Measurements from ENCODE around the gene DYSF. TPM values are rescaled to one million over a fixed set of nuclear protein-coding genes. Genes with fewer than 3 reads are reported as not detected.

Gene DYSF
- total RNA-seq, 1 experiment from 2014 or later: 17.2 TPM

DNA sequence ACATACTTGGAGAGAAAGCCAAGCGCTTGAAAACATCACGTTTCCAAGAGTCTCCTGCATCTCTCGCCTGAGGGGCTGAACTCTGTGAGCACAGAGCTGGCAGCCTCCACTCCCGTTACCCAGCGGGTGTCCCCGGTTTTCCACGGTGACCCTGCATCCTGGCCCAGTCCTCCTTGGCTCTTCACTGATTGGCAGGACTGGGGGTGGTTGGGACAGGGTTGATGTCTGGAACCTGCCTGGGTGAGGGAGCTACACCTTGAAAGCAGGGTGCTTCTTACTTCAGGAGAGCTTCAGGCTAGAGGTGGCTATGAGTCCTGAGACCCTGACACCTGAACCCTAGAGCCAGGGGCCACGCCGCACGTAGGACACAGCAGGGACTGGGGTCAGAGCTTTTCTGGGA, 234.1 kb downstream of the DYSF start:
- no peak for DNase-seq (ENCODE audit: low read depth in 1 of 2, low spot score in 2 of 2)
- peaks cover 6% of the 10 kb centered on the region; the same call in 1 of the 2 replicates for H3K36me3 ChIP-seq
- no peaks in the 10 kb centered on the region for H3K27me3 ChIP-seq (replicated peaks)
- H3K27ac ChIP-seq: no peak overlapping the region
- H3K4me3 ChIP-seq: no peak overlapping the region
- no peaks in the 10 kb centered on the region for H3K9me3 ChIP-seq (replicated peaks)
- H3K4me1 ChIP-seq (replicated peaks): no peaks in the 10 kb centered on the region

- Histone ChIP-seq H3K27ac (no peak overlapping the region), H3K4me1 (replicated peaks) (no peaks in the 10 kb centered on the region), H3K27me3 (replicated peaks) (no peaks in the 10 kb centered on the region), H3K36me3 (peaks cover 6% of the 10 kb centered on the region; the same call in 1 of the 2 replicates), H3K4me3 (no peak overlapping the region), H3K9me3 (replicated peaks) (no peaks in the 10 kb centered on the region)
- no peak for DNase-seq (ENCODE audit: low read depth in 1 of 2, low spot score in 2 of 2)
Observed at GRCh38 chr2:71688530-71688929, 235.2 kb downstream of the DYSF start.

- DNase-seq (ENCODE audit: low read depth in 1 of 2, low spot score in 2 of 2): no peak
- no peaks in the 10 kb centered on the region for H3K27me3 ChIP-seq (replicated peaks)
- no peaks in the 10 kb centered on the region for H3K9me3 ChIP-seq (replicated peaks)
- peaks cover 6% of the 10 kb centered on the region; the same call in 1 of the 2 replicates for H3K36me3 ChIP-seq
- H3K4me1 ChIP-seq (replicated peaks): no peaks in the 10 kb centered on the region
- no peak overlapping the region for H3K4me3 ChIP-seq
- H3K27ac ChIP-seq: no peak overlapping the region
Observed at GRCh38 chr2:71689393-71689792, 236.0 kb downstream of the DYSF start.

DNA sequence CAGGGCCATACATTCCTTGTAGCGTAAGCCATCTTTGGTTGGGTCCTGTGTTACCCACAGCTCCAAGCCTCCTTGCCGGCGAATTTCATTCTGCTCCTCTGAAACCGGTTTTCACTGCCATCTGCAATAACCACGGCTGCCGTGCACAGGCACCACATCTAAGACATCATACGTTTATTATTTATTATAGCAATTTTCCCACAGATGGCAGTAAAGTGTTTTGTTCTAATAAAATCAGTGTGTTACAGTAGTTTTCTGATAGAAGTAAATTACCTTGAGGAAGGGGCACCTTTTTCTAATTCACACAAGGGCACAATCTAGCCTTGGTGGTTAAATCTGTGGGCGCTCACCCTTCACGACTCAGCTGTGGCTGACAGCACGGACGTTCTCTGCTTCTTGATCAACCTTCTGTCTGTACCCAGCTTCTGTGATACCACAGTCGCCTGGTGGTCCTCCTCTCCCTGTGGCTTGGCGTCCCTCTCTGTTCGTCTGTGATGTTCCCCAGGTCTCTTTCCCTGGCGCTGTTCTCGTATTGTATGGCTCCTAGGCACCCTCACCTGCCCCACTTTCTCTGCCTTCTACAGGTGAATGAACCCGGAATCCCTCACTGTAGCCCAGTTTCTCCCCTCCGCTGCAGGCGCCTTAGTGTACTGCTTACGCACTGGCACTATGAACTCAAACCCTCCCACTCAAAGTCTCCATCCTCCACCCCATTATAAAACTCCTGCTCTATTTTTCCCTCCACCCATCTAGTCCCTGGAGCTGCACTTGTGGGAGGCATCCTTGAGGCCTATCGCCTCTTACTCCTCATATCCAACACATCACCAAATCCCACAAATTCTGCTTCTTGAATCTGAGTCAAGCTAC, 236.8 kb downstream of the DYSF start:
- no peak for DNase-seq (ENCODE audit: low read depth in 1 of 2, low spot score in 2 of 2)

DNA sequence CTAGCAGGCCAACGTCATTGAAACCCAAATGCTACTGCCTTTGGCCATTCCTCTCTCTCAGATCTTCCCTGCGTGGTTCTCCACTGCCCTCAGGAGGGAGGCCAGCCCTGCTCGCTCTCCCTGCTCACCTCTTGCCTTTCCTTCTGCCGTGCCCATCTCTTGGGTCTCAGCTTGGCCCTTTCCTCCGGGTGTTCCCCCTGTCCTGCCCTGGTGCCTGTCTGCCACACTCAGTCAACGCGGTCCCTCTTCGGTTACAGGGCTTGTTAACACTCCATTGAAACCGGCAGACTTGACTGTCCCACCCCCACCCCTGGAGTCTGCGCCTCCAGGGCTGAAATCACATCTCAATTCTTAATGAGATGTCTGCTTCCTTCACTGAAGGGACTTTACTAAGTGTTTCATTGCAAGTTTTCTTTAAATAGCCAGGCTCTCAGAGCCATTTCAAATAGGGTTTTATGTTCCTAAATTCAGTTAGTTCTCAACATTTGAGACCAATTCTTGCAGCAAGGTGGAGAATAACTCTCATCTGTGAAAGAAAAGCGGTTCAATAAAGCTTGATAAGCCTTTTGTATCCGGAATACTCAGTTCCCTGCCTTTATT, 237.6 kb downstream of the DYSF start:
- Histone ChIP-seq H3K27me3 (replicated peaks) (no peaks in the 10 kb centered on the region), H3K36me3 (peaks cover 6% of the 10 kb centered on the region; the same call in 1 of the 2 replicates), H3K27ac (no peak overlapping the region), H3K4me1 (replicated peaks) (no peaks in the 10 kb centered on the region), H3K9me3 (replicated peaks) (no peaks in the 10 kb centered on the region), H3K4me3 (no peak overlapping the region)
- no peak for DNase-seq (ENCODE audit: low read depth in 1 of 2, low spot score in 2 of 2)

More for the DNA sequence above, 236.8 kb downstream of the DYSF start:
- peaks cover 6% of the 10 kb centered on the region; the same call in 1 of the 2 replicates for H3K36me3 ChIP-seq
- no peak overlapping the region for H3K27ac ChIP-seq
- H3K4me1 ChIP-seq (replicated peaks): no peaks in the 10 kb centered on the region
- no peak overlapping the region for H3K4me3 ChIP-seq
- no peaks in the 10 kb centered on the region for H3K27me3 ChIP-seq (replicated peaks)
- no peaks in the 10 kb centered on the region for H3K9me3 ChIP-seq (replicated peaks)

- H3K27ac ChIP-seq: no peak overlapping the region
- no peaks in the 10 kb centered on the region for H3K27me3 ChIP-seq (replicated peaks)
- DNase-seq (ENCODE audit: low read depth in 1 of 2, low spot score in 2 of 2): no peak
- no peaks in the 10 kb centered on the region for H3K4me1 ChIP-seq (replicated peaks)
- H3K9me3 ChIP-seq (replicated peaks): no peaks in the 10 kb centered on the region
- no peak overlapping the region for H3K4me3 ChIP-seq
- H3K36me3 ChIP-seq: peaks cover 6% of the 10 kb centered on the region; the same call in 1 of the 2 replicates
Observed at GRCh38 chr2:71691747-71692441, 238.5 kb downstream of the DYSF start.

DNA sequence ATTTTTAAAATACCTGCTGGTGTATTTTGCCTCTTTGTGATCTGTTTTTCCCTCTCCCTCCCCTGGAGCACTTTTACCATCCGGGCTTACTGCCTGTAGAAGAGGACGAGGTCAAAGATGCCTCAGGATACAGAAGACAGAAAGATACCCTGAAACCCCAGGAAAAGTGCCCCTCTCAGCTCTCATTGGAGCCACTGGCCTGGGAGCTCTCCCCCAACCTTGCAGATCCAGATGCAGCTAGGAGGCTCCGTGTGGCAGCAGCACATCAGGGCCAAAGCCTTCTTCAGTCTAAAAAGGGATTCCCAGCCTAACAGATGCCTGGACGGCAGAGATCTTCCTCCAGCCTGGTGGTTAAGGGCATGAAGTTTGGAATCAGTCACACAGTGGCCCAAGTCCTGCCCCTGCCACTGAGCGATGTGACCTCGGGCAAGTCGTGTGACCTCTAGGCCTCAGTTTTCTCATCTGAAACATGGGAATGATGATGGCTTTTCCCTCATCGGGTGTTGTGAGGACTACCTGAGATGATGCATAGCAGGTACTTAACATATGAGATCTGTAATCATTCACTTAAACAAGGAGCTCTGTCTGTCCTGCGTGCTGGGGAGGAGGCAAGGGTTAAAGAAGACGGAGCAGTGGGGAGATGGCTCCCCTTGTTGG, 239.4 kb downstream of the DYSF start:
- no peak overlapping the region for H3K4me3 ChIP-seq
- H3K27me3 ChIP-seq (replicated peaks): no peaks in the 10 kb centered on the region
- H3K9me3 ChIP-seq (replicated peaks): no peaks in the 10 kb centered on the region
- peaks cover 3% of the 10 kb centered on the region; the same call in 1 of the 2 replicates for H3K36me3 ChIP-seq
- no peak overlapping the region for H3K27ac ChIP-seq
- DNase-seq (ENCODE audit: low read depth in 1 of 2, low spot score in 2 of 2): no peak
- no peaks in the 10 kb centered on the region for H3K4me1 ChIP-seq (replicated peaks)

DNA sequence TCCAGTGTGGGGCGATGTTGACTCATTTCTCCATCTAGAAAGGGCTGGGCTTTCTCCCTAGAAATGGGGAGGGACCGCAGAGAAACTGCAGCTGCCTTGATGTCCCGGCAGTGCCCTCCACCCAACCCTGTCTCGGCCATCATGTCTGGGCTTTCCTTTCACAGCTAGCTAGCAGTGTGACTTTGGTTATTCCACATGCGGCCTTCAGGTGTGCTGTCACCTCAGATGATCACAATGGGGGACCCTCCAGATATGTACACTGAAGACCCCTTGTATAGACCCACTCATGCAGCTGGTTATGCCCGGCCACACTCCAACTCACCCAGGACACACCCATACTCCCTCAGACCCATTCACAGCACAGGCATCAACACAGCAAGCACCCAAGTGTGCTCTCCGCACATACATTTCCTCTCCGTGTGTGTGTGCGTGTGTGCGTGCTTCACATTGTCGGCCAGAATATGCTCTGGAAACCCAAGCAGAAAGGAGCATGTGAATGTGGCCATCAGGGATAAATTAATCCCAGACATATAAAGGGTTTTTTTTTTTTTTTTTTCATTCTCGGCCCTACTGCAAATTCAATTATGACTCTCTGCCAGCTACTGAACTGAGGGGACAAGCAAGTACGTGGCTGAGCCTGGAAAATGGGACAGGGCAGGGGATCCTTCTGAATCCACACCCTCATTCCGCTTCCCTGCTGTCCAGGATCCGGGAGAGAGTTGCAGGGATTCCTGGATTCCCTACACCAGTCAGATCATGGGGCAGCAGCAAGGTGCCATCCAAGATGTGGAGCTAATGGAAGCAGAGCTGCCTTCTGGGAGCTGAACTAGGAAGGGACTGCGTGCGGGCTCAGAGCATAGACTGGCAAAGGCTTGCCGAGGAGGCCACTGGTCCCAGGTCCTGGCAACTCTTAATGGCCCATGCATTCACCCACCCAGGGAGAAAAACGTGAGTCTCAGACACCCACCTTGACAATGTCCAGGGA, 240.2 kb downstream of the DYSF start:
- Histone ChIP-seq H3K27me3 (replicated peaks) (no peaks in the 10 kb centered on the region), H3K27ac (no peak overlapping the region), H3K4me3 (no peak overlapping the region), H3K9me3 (replicated peaks) (no peaks in the 10 kb centered on the region), H3K4me1 (replicated peaks) (no peaks in the 10 kb centered on the region), H3K36me3 (no peaks in the 10 kb centered on the region; the same call in 1 of the 2 replicates)
- DNase-seq (ENCODE audit: low read depth in 1 of 2, low spot score in 2 of 2): no peak

DNA sequence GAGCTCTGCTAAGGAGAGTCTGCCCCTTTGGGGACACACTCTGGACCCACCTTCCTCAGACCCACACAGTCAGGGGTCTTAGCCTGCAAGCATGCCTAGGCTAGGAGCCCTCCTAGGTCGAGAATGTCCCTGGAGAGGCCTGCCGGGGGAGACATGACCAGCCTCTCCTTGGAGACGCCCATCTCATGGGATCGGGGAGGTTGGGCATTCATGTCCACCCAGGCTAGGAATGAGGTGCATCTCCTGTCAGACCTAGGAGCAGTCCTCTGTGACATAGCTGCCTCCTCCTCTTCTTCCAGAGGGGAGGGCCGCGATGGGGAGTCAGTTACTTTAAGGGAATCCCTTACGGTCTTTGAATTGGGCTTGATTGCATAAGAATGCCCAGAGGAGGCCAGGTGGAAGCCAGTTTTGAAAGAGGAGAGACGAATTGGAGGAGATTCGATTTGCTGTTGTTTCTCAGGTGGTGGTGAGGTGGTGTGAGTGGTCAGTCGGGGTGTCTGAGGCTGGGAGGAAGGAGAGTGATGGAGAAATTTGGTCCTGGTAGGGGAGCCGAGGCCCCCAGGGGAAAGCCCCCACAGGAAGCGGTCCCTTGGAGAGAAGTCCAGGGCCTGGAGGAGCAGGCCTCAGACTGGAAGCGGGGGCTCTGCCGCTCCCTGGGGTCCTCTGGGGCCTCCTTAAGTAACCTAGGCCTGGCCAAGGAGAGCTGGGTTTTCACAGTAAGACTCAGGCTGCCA, 241.3 kb downstream of the DYSF start:
- no peaks in the 10 kb centered on the region for H3K36me3 ChIP-seq
- no peak overlapping the region for H3K27ac ChIP-seq
- H3K27me3 ChIP-seq (replicated peaks): no peaks in the 10 kb centered on the region
- H3K4me3 ChIP-seq: no peak overlapping the region
- no peak for DNase-seq (ENCODE audit: low read depth in 1 of 2, low spot score in 2 of 2)
- no peaks in the 10 kb centered on the region for H3K9me3 ChIP-seq (replicated peaks)
- H3K4me1 ChIP-seq (replicated peaks): peaks cover 1% of the 10 kb centered on the region

- Histone ChIP-seq H3K36me3 (no peaks in the 10 kb centered on the region), H3K4me1 (replicated peaks) (peaks cover 9% of the 10 kb centered on the region), H3K9me3 (replicated peaks) (no peaks in the 10 kb centered on the region), H3K27me3 (replicated peaks) (no peaks in the 10 kb centered on the region), H3K27ac (no peak overlapping the region), H3K4me3 (no peak overlapping the region)
- DNase-seq (ENCODE audit: low read depth in 1 of 2, low spot score in 2 of 2): no peak
Observed at GRCh38 chr2:71695235-71696120, 242.1 kb downstream of the DYSF start.

DNA sequence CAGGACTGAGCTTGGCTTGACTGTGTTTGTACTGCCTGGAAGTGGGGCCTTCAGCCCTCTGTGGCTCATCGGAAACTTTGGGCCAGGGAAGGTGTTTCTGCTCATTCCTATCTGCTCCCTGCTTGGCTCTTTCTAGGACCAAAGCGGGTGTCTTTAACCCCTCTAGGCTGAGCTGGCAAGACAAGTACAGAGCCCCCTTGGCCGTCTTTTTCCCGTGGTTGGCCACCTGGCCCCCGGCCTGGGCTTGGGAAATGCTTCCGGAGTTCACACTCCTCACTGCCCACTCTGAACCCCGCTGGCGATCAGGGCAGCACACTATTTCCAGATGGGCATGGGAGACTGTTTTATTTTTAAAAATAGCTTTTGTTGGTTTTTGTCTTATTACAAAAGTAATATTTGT, 243.0 kb downstream of the DYSF start:
- no peaks in the 10 kb centered on the region for H3K9me3 ChIP-seq (replicated peaks)
- no peak for DNase-seq (ENCODE audit: low read depth in 1 of 2, low spot score in 2 of 2)
- no peaks in the 10 kb centered on the region for H3K36me3 ChIP-seq
- peaks cover 18% of the 10 kb centered on the region for H3K4me1 ChIP-seq (replicated peaks)
- no peaks in the 10 kb centered on the region for H3K27me3 ChIP-seq (replicated peaks)
- no peak overlapping the region for H3K4me3 ChIP-seq
- H3K27ac ChIP-seq: no peak overlapping the region
